ENCODE results near the gene SCYL1.
A peak's percentile ranks its signal among the peaks of the same experiment; 100 is the strongest.

- TF ChIP-seq ZBTB33 (IDR thresholded peaks at IDR 0.05) (peak; percentile 21), JUND (IDR thresholded peaks at IDR 0.05) (peak in 1 of 2 donors; percentile 52), TAF1 (conservative IDR thresholded peaks at IDR 0.05) (peak; percentile 18), REST (IDR thresholded peaks at IDR 0.05) (no peak), CTCF (IDR thresholded peaks at IDR 0.05; ENCODE audit: low read depth, low read length, missing input control) (no peak), NR2F2 (IDR thresholded peaks at IDR 0.05) (no peak), SP1 (IDR thresholded peaks at IDR 0.05) (no peak), EGR1 (IDR thresholded peaks at IDR 0.05; ENCODE audit: low read depth in 2 of 2) (no peak), HNF4A (conservative IDR thresholded peaks at IDR 0.05) (no peak), GABPA (IDR thresholded peaks at IDR 0.05 in 1 of 2, conservative IDR thresholded peaks at IDR 0.05 in 1 of 2) (no peak), MAX (IDR thresholded peaks at IDR 0.05) (no peak)
Observed at GRCh38 chr11:65502555-65503367, 22.1 kb upstream of the SCYL1 start.
